HT-29 (cell line): ENCODE results near the gene DPY30. TPM values are rescaled to one million over a fixed set of nuclear protein-coding genes. Genes with fewer than 3 reads are reported as not detected.
"Not testable (repeated sequence)": the region's sequence is repeated elsewhere in the genome, so short reads cannot be mapped to it uniquely, and the experiment has no call there.

Source experiments
- DNase-seq: peaks from one replicate; pipeline ENCODE4 v3.0.0-alpha.2; 2015; ENCODE audit warnings: low spot score
- total RNA-seq: library from RNA; depleted of rRNA; stranded (reverse); fragments of >200 nt; shearing (Covaris generic); gene quantifications from 2 replicates; pipeline ENCODE4 v1.2.3, GENCODE V29; 2014; rRNA removed

Gene DPY30
- total RNA-seq: 61.4 and 63.7 TPM in 2 replicates

GRCh38 chr2:32039447-32040219 is at the start of gene DPY30:
Gene DPY30, minus strand, starts transcription at chr2:32039805. Its CDS starts 349 bp downstream, at chr2:32039456.
- DNase-seq: peak; percentile 96

GRCh38 chr2:32074134-32074506 is 34.5 kb upstream of the DPY30 start:
- no peak for DNase-seq

- DNase-seq: no peak
Observed at GRCh38 chr2:32067549-32067948, 27.9 kb upstream of the DPY30 start.

- no peak for DNase-seq
Observed at GRCh38 chr2:32064713-32065112, 25.1 kb upstream of the DPY30 start.

- DNase-seq: peak; percentile 35
Observed at GRCh38 chr2:32064021-32064601, 24.5 kb upstream of the DPY30 start.

- peak; percentile 98 for DNase-seq
Observed at GRCh38 chr2:32063310-32064020, 23.9 kb upstream of the DPY30 start, which contains the start of gene SPAST. Gene SPAST, plus strand, starts transcription at chr2:32063556. Its CDS starts 276 bp downstream, at chr2:32063832.

- DNase-seq: peak; percentile 68
Observed at GRCh38 chr2:32061973-32062861, 22.6 kb upstream of the DPY30 start.

GRCh38 chr2:32061430-32061829 is 21.8 kb upstream of the DPY30 start:
- DNase-seq: no peak

GRCh38 chr2:32060266-32060665 is 20.7 kb upstream of the DPY30 start:
- DNase-seq: no peak

- DNase-seq: no peak
Observed at GRCh38 chr2:32058130-32058529, 18.5 kb upstream of the DPY30 start.

- not testable (repeated sequence) for DNase-seq
Observed at GRCh38 chr2:32054583-32054982, 15.0 kb upstream of the DPY30 start.

GRCh38 chr2:32051836-32052439 is 12.3 kb upstream of the DPY30 start:
- DNase-seq: no peak

- DNase-seq: no peak
Observed at GRCh38 chr2:32043561-32043960, 4.0 kb upstream of the DPY30 start.

- not testable (repeated sequence) for DNase-seq
Observed at GRCh38 chr2:32034198-32034887, 5.3 kb downstream of the DPY30 start.

- not testable (repeated sequence) for DNase-seq
Observed at GRCh38 chr2:32018789-32019482, 20.7 kb downstream of the DPY30 start.

GRCh38 chr2:32012872-32013271 is 26.7 kb downstream of the DPY30 start:
- no peak for DNase-seq

GRCh38 chr2:32011485-32011960 is 28.1 kb downstream of the DPY30 start:
- DNase-seq: no peak

- peak; percentile 88 for DNase-seq
Observed at GRCh38 chr2:32010670-32011484, 28.7 kb downstream of the DPY30 start, which contains the start of gene MEMO1. Gene MEMO1, minus strand, starts transcription at chr2:32011008. Its CDS starts 761 bp downstream, at chr2:32010247.

GRCh38 chr2:32010280-32010669 is 29.3 kb downstream of the DPY30 start:
- peak; percentile 41 for DNase-seq
